SJCRH30 (cell line): Measurements from ENCODE around the gene RUNX1. TPM values are rescaled to one million over a fixed set of nuclear protein-coding genes. Genes with fewer than 3 reads are reported as not detected.
"Not testable (repeated sequence)": the region's sequence is repeated elsewhere in the genome, so short reads cannot be mapped to it uniquely, and the experiment has no call there.

Experiments
- DNase-seq, 2 experiments: peaks; one replicate each; pipeline ENCODE4 v3.0.0-alpha.2; 2015 to 2020
- H3K27ac ChIP-seq: fragments of 250-450 bp; sonication (Bioruptor Pico); 2 replicates; pipeline ENCODE4 v1.5.1; 2020; ENCODE audit warnings: mild to moderate bottlenecking, moderate library complexity
- H3K27me3 ChIP-seq: fragments of 250-450 bp; sonication (Bioruptor Pico); 2 replicates; pipeline ENCODE4 v1.5.1; 2020; ENCODE audit warnings: mild to moderate bottlenecking, moderate library complexity
- H3K36me3 ChIP-seq: fragments of 250-450 bp; sonication (Bioruptor Pico); 2 replicates; pipeline ENCODE4 v1.5.1; 2020; ENCODE audit warnings: mild to moderate bottlenecking, moderate library complexity
- H3K4me1 ChIP-seq: fragments of 250-450 bp; sonication (Bioruptor Pico); 2 replicates; pipeline ENCODE4 v1.5.1; 2020; ENCODE audit warnings: mild to moderate bottlenecking, moderate library complexity
- H3K4me3 ChIP-seq: fragments of 250-450 bp; sonication (Bioruptor Pico); 2 replicates; pipeline ENCODE4 v1.5.1; 2020; ENCODE audit warnings: mild to moderate bottlenecking, moderate library complexity
- H3K9me3 ChIP-seq: fragments of 250-450 bp; sonication (Bioruptor Pico); replicated peaks from 2 replicates; pipeline ENCODE4 v1.5.1; 2020; ENCODE audit warnings: mild to moderate bottlenecking, moderate library complexity
- total RNA-seq: library from RNA; depleted of rRNA; stranded (reverse); fragments of >200 nt; shearing (Covaris generic); gene quantifications from 2 replicates; pipeline ENCODE4 v1.2.3, GENCODE V29; 2014

RUNX1 gene
- total RNA-seq, 1 experiment from 2014 or later = 23.7 TPM

GRCh38 chr21:34960687-34961086 is 88.4 kb downstream of the RUNX1 start:
- Histone ChIP-seq H3K4me3 (no peak overlapping the region), H3K27ac (no peak overlapping the region), H3K9me3 (no peaks in the 10 kb centered on the region), H3K36me3 (peaks cover 18% of the 10 kb centered on the region), H3K4me1 (no peaks in the 10 kb centered on the region), H3K27me3 (no peaks in the 10 kb centered on the region)
- no peak for DNase-seq

GRCh38 chr21:34959607-34960006 is 89.5 kb downstream of the RUNX1 start:
- no peak for DNase-seq

GRCh38 chr21:34958040-34958439 is 91.1 kb downstream of the RUNX1 start:
- no peak overlapping the region for H3K4me3 ChIP-seq
- H3K27ac ChIP-seq = no peak overlapping the region
- H3K27me3 ChIP-seq = no peaks in the 10 kb centered on the region
- no peaks in the 10 kb centered on the region for H3K4me1 ChIP-seq
- H3K36me3 ChIP-seq = peaks cover 19% of the 10 kb centered on the region
- no peak for DNase-seq
- H3K9me3 ChIP-seq = no peaks in the 10 kb centered on the region

More at GRCh38 chr21:34959607-34960006, 89.5 kb downstream of the RUNX1 start:
- no peak overlapping the region for H3K4me3 ChIP-seq
- H3K27ac ChIP-seq = no peak overlapping the region
- no peaks in the 10 kb centered on the region for H3K27me3 ChIP-seq
- H3K9me3 ChIP-seq = no peaks in the 10 kb centered on the region
- peaks cover 21% of the 10 kb centered on the region for H3K36me3 ChIP-seq
- no peaks in the 10 kb centered on the region for H3K4me1 ChIP-seq

- H3K9me3 ChIP-seq = no peaks in the 10 kb centered on the region; the same call in 1 of the 2 replicates
- no peak for DNase-seq
- peaks cover 19% of the 10 kb centered on the region for H3K36me3 ChIP-seq
Measured at GRCh38 chr21:34956416-34957316, 92.4 kb downstream of the RUNX1 start.

GRCh38 chr21:34953950-34954349 is 95.2 kb downstream of the RUNX1 start:
- Histone ChIP-seq H3K27ac (no peak overlapping the region), H3K4me1 (no peaks in the 10 kb centered on the region), H3K4me3 (no peak overlapping the region), H3K36me3 (peaks cover 9% of the 10 kb centered on the region), H3K9me3 (no peaks in the 10 kb centered on the region; the same call in 1 of the 2 replicates), H3K27me3 (no peaks in the 10 kb centered on the region)
- DNase-seq = no peak

More at GRCh38 chr21:34956416-34957316, 92.4 kb downstream of the RUNX1 start:
- Histone ChIP-seq H3K4me3 (no peak overlapping the region), H3K4me1 (no peaks in the 10 kb centered on the region), H3K27me3 (no peaks in the 10 kb centered on the region), H3K27ac (no peak overlapping the region)

GRCh38 chr21:34952701-34953100 is 96.4 kb downstream of the RUNX1 start:
- H3K27ac ChIP-seq = no peak overlapping the region
- no peak for DNase-seq
- no peaks in the 10 kb centered on the region; the same call in 1 of the 2 replicates for H3K9me3 ChIP-seq
- H3K4me3 ChIP-seq = no peak overlapping the region
- H3K27me3 ChIP-seq = no peaks in the 10 kb centered on the region
- H3K36me3 ChIP-seq = peaks cover 9% of the 10 kb centered on the region
- peaks cover 2% of the 10 kb centered on the region; the same call in 1 of the 2 replicates for H3K4me1 ChIP-seq

GRCh38 chr21:34951868-34952267 is 97.2 kb downstream of the RUNX1 start:
- H3K27me3 ChIP-seq, H3K9me3 ChIP-seq, H3K36me3 ChIP-seq, H3K4me3 ChIP-seq, H3K4me1 ChIP-seq, DNase-seq, H3K27ac ChIP-seq: not testable (repeated sequence)

GRCh38 chr21:34950980-34951379 is 98.1 kb downstream of the RUNX1 start:
- peaks cover 4% of the 10 kb centered on the region for H3K36me3 ChIP-seq
- H3K9me3 ChIP-seq = no peaks in the 10 kb centered on the region; the same call in 1 of the 2 replicates
- no peak for DNase-seq
- H3K27me3 ChIP-seq = no peaks in the 10 kb centered on the region
- no peak overlapping the region for H3K4me3 ChIP-seq
- peaks cover 9% of the 10 kb centered on the region; the same call in 1 of the 2 replicates for H3K4me1 ChIP-seq
- no peak overlapping the region for H3K27ac ChIP-seq

- Histone ChIP-seq H3K4me3 (no peak overlapping the region), H3K27ac (no peak overlapping the region), H3K4me1 (peaks cover 9% of the 10 kb centered on the region; the same call in 1 of the 2 replicates), H3K9me3 (no peaks in the 10 kb centered on the region; the same call in 1 of the 2 replicates), H3K27me3 (no peaks in the 10 kb centered on the region), H3K36me3 (no peaks in the 10 kb centered on the region; the same call in 1 of the 2 replicates)
- DNase-seq = no peak
Measured at GRCh38 chr21:34949499-34949898, 99.6 kb downstream of the RUNX1 start.

- Histone ChIP-seq H3K4me3 (no peak overlapping the region), H3K27ac (no peak overlapping the region), H3K9me3 (no peaks in the 10 kb centered on the region; the same call in 1 of the 2 replicates), H3K27me3 (no peaks in the 10 kb centered on the region), H3K36me3 (no peaks in the 10 kb centered on the region; the same call in 1 of the 2 replicates), H3K4me1 (peaks cover 9% of the 10 kb centered on the region; the same call in 1 of the 2 replicates)
- no peak for DNase-seq
Measured at GRCh38 chr21:34949030-34949429, 100.1 kb downstream of the RUNX1 start.

GRCh38 chr21:34948157-34948556 is 100.9 kb downstream of the RUNX1 start:
- H3K36me3 ChIP-seq = no peaks in the 10 kb centered on the region; the same call in 1 of the 2 replicates
- H3K9me3 ChIP-seq = no peaks in the 10 kb centered on the region; the same call in 1 of the 2 replicates
- peaks cover 9% of the 10 kb centered on the region; the same call in 1 of the 2 replicates for H3K4me1 ChIP-seq
- no peak overlapping the region for H3K27ac ChIP-seq
- no peaks in the 10 kb centered on the region for H3K27me3 ChIP-seq
- no peak overlapping the region for H3K4me3 ChIP-seq
- DNase-seq = no peak

- DNase-seq = no peak
- H3K27ac ChIP-seq = no peak overlapping the region
- H3K9me3 ChIP-seq = no peaks in the 10 kb centered on the region; the same call in 1 of the 2 replicates
- no peaks in the 10 kb centered on the region; the same call in 1 of the 2 replicates for H3K36me3 ChIP-seq
- no peak overlapping the region for H3K4me3 ChIP-seq
- no peaks in the 10 kb centered on the region for H3K27me3 ChIP-seq
- H3K4me1 ChIP-seq = peaks cover 9% of the 10 kb centered on the region; the same call in 1 of the 2 replicates
Measured at GRCh38 chr21:34946916-34947534, 102.1 kb downstream of the RUNX1 start.

GRCh38 chr21:34946385-34946840 is 102.7 kb downstream of the RUNX1 start:
- DNase-seq = no peak
- no peaks in the 10 kb centered on the region for H3K9me3 ChIP-seq

GRCh38 chr21:34945288-34945687 is 103.8 kb downstream of the RUNX1 start:
- Histone ChIP-seq H3K27ac (no peak overlapping the region), H3K9me3 (no peaks in the 10 kb centered on the region), H3K4me1 (peaks cover 9% of the 10 kb centered on the region; the same call in 1 of the 2 replicates), H3K36me3 (no peaks in the 10 kb centered on the region; the same call in 1 of the 2 replicates), H3K27me3 (no peaks in the 10 kb centered on the region), H3K4me3 (no peak overlapping the region)
- no peak for DNase-seq

More at GRCh38 chr21:34946385-34946840, 102.7 kb downstream of the RUNX1 start:
- no peak overlapping the region for H3K4me3 ChIP-seq
- no peaks in the 10 kb centered on the region for H3K36me3 ChIP-seq
- no peak overlapping the region for H3K27ac ChIP-seq
- H3K4me1 ChIP-seq = peaks cover 9% of the 10 kb centered on the region; the same call in 1 of the 2 replicates
- no peaks in the 10 kb centered on the region for H3K27me3 ChIP-seq
